ENCODE results near the gene MTHFR. TPM values are rescaled to one million over a fixed set of nuclear protein-coding genes. Genes with fewer than 3 reads are reported as not detected.

MTHFR gene
- total and polyA plus RNA-seq, 4 donors: 5.5 to 29.0 (median 18.3) TPM

DNA sequence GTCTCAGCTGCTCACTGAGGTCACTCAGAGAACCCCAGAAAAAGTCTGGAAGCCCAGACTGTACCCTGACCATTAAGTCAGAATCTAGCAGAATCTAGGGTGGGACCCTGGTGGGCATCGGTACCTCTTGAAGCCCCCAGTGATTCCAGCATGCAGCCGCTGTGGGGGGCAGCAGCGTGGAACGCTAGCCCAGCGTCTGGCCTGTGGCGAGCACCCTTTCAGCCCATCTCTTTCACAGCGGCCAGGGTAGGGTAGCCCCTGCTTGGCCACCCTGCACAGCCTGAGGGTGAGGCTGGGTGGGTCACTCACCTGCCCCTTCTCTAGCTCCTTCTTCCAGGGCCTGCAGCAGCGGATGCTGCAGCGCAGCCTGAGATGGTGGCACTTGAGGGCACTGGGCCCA is 27.4 kb downstream of the MTHFR start:
- Histone ChIP-seq H3K9me3 (ENCODE audit: control insufficient read depth in 4 of 4, low read length in 3 of 4) (no peaks in the 10 kb centered on the region), H3K4me3 (ENCODE audit: low read depth in 1 of 3, low read length in 3 of 3) (no peak overlapping the region), H3K27ac (ENCODE audit: low read depth in 1 of 2, low read length in 2 of 2) (peak overlapping the region in 1 of 2 donors; percentile 45), H3K9ac (ENCODE audit: low read depth in 1 of 2, low read length in 2 of 2) (no peak overlapping the region), H3K36me3 (ENCODE audit: control insufficient read depth in 4 of 4, insufficient read depth in 3 of 4, low read depth in 1 of 4, low read length in 3 of 4) (no peaks in the 10 kb centered on the region), H3K4me1 (ENCODE audit: control insufficient read depth in 4 of 4, insufficient read depth in 4 of 4, low read length in 3 of 4) (peaks cover 0 to 19% (median 10%) of the 10 kb centered on the region in 4 donors), H3K27me3 (ENCODE audit: control insufficient read depth in 4 of 4, insufficient read depth in 4 of 4, low read length in 3 of 4) (no peaks in the 10 kb centered on the region)
- WGBS: 98% methylated on average over 9 of the region's 9 CpGs
- no peak for TF ChIP-seq HNF4G (IDR thresholded peaks at IDR 0.05)
- TF ChIP-seq, protein P1, sequence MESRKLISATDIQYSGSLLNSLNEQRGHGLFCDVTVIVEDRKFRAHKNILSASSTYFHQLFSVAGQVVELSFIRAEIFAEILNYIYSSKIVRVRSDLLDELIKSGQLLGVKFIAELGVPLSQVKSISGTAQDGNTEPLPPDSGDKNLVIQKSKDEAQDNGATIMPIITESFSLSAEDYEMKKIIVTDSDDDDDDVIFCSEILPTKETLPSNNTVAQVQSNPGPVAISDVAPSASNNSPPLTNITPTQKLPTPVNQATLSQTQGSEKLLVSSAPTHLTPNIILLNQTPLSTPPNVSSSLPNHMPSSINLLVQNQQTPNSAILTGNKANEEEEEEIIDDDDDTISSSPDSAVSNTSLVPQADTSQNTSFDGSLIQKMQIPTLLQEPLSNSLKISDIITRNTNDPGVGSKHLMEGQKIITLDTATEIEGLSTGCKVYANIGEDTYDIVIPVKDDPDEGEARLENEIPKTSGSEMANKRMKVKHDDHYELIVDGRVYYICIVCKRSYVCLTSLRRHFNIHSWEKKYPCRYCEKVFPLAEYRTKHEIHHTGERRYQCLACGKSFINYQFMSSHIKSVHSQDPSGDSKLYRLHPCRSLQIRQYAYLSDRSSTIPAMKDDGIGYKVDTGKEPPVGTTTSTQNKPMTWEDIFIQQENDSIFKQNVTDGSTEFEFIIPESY (IDR thresholded peaks at IDR 0.05): no peak
- no peak for TF ChIP-seq FOXA1 (IDR thresholded peaks at IDR 0.05)
- TF ChIP-seq RXRA (IDR thresholded peaks at IDR 0.05): no peak
- TF ChIP-seq GABPA (IDR thresholded peaks at IDR 0.05 in 1 of 2, conservative IDR thresholded peaks at IDR 0.05 in 1 of 2): no peak
- TF ChIP-seq MAX (IDR thresholded peaks at IDR 0.05): no peak
- no peak for TF ChIP-seq SP1 (IDR thresholded peaks at IDR 0.05)
- TF ChIP-seq TAF1 (conservative IDR thresholded peaks at IDR 0.05): no peak
- no peak for TF ChIP-seq YY1 (IDR thresholded peaks at IDR 0.05)
- TF ChIP-seq, protein P2, sequence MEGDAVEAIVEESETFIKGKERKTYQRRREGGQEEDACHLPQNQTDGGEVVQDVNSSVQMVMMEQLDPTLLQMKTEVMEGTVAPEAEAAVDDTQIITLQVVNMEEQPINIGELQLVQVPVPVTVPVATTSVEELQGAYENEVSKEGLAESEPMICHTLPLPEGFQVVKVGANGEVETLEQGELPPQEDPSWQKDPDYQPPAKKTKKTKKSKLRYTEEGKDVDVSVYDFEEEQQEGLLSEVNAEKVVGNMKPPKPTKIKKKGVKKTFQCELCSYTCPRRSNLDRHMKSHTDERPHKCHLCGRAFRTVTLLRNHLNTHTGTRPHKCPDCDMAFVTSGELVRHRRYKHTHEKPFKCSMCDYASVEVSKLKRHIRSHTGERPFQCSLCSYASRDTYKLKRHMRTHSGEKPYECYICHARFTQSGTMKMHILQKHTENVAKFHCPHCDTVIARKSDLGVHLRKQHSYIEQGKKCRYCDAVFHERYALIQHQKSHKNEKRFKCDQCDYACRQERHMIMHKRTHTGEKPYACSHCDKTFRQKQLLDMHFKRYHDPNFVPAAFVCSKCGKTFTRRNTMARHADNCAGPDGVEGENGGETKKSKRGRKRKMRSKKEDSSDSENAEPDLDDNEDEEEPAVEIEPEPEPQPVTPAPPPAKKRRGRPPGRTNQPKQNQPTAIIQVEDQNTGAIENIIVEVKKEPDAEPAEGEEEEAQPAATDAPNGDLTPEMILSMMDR (IDR thresholded peaks at IDR 0.05; ENCODE audit: low read depth, low read length, missing input control): no peak
- no peak for TF ChIP-seq HNF4A (conservative IDR thresholded peaks at IDR 0.05)
- no peak for TF ChIP-seq ATF3 (IDR thresholded peaks at IDR 0.05)
- TF ChIP-seq FOXA2 (IDR thresholded peaks at IDR 0.05): no peak
- TF ChIP-seq JUND (IDR thresholded peaks at IDR 0.05): no peak
- TF ChIP-seq EGR1 (IDR thresholded peaks at IDR 0.05; ENCODE audit: low read depth in 2 of 2): no peak
- TF ChIP-seq, protein P3, sequence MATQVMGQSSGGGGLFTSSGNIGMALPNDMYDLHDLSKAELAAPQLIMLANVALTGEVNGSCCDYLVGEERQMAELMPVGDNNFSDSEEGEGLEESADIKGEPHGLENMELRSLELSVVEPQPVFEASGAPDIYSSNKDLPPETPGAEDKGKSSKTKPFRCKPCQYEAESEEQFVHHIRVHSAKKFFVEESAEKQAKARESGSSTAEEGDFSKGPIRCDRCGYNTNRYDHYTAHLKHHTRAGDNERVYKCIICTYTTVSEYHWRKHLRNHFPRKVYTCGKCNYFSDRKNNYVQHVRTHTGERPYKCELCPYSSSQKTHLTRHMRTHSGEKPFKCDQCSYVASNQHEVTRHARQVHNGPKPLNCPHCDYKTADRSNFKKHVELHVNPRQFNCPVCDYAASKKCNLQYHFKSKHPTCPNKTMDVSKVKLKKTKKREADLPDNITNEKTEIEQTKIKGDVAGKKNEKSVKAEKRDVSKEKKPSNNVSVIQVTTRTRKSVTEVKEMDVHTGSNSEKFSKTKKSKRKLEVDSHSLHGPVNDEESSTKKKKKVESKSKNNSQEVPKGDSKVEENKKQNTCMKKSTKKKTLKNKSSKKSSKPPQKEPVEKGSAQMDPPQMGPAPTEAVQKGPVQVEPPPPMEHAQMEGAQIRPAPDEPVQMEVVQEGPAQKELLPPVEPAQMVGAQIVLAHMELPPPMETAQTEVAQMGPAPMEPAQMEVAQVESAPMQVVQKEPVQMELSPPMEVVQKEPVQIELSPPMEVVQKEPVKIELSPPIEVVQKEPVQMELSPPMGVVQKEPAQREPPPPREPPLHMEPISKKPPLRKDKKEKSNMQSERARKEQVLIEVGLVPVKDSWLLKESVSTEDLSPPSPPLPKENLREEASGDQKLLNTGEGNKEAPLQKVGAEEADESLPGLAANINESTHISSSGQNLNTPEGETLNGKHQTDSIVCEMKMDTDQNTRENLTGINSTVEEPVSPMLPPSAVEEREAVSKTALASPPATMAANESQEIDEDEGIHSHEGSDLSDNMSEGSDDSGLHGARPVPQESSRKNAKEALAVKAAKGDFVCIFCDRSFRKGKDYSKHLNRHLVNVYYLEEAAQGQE (IDR thresholded peaks at IDR 0.05): no peak
- no peak for TF ChIP-seq NR2F2 (IDR thresholded peaks at IDR 0.05)
- TF ChIP-seq RAD21 (IDR thresholded peaks at IDR 0.05): no peak
- no peak for DNase-seq (ENCODE audit: low spot score)

Measured in liver (tissue), 9 donors.